GM12891 (cell line): ENCODE results near the gene HS2ST1.

Source experiments
- POLR2A ChIP-seq: IDR thresholded peaks from 2 replicates; pipeline ENCODE4 v1.6.1; 2011; ENCODE audit warnings: low read depth, low read length, control low read depth
- POLR2AphosphoS5 ChIP-seq: IDR thresholded peaks from 2 replicates; pipeline ENCODE4 v1.6.1; 2011; ENCODE audit warnings: low read depth, low read length, control low read depth
- SPI1 ChIP-seq: IDR thresholded peaks from 2 replicates; pipeline ENCODE4 v1.6.1; 2011; ENCODE audit warnings: low read depth, low read length, control low read depth

- TF ChIP-seq POLR2A (no peak), POLR2AphosphoS5 (no peak), SPI1 (no peak)
Observed at GRCh38 chr1:86970938-86971337, 56.5 kb downstream of the HS2ST1 start.
